Activated T-cell treated with anti-CD3 and anti-CD28 coated beads, Interleukin-2, amount 50 U/mL, for 48 hours (primary cell): Measurements from ENCODE around the gene IFNLR1.

Experiments used
- DNase-seq, 2 experiments: peaks; one replicate each; pipeline ENCODE4 v3.0.0-alpha.2; 2020

The IFNLR1 gene

DNA sequence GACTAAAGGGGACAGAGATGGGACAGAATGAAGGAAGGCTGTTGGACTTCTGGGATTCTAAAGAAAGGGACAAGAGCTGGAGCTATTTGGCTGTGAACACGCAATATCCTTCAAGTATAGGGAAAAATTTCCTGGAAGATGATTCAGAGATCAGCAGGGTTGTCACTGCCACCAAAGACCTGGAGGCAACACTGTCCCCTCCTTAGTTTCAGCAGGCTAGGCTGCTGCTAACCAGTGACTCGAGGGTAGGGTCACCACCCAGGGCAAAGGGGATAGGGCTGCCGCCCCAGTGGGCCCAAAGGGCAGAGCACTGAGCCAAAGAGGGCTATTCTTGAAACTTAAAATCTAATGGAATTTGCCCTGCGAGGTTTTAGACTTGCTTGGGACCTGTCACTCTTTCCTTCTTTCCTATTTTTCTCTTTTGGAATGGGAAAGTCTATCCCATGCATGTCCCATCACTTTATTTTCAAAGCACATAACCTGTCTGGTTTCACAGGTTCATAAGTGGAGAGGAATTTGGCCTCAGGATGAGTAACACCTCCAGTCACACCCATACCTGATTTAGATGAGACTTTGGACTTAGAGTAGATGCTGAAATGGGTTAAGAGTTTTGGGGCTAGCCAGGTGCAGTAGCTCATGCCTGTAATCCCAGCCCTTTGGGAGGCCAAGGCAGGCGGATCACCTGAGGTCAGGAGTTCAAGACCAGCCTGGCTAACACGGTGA is 11.9 kb downstream of the IFNLR1 start:
- no peak for DNase-seq

DNA sequence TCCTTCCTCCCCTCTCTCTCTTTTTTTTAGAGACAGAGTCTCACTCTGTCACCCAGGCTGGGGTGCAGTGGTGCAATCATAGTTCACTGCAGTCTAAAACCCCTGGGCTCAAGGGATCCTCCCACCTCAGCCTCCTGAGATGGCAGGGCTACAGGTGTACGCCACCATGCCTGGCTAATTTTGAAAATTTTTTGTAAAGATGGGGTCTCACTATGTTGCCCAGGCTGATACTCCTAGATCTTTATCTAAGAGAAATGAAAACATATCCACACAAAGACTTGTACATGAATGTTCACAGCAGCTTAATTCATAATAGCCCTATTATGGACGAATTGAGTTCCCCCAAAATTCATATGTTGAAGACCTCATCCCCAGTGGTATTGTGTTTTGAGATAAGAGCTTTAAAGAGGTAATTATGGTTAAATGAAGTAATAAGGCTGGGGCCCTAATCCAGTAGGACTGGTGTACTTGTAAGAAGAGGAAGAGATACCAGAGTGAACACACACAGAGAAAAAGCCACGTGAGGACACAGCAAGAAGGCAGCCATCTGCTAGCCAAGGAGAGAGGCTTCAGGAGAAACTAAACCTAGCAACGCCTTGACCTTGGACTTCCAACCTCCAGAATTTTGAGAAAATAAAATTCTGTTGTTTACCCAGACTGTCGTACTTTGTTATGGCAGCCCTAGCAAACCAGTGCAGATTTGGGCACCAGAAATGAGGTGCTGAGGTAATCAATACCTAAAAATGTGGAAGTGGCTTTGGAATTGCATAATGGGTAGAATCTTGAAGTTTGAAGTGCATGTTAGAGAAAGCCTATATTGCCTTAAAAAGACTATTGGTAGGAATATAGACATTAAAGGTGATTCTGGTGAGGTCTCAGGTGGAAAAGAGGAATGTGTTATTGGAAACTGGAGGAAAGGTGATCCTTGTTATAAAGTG is 13.2 kb downstream of the IFNLR1 start:
- no peak for DNase-seq

DNA sequence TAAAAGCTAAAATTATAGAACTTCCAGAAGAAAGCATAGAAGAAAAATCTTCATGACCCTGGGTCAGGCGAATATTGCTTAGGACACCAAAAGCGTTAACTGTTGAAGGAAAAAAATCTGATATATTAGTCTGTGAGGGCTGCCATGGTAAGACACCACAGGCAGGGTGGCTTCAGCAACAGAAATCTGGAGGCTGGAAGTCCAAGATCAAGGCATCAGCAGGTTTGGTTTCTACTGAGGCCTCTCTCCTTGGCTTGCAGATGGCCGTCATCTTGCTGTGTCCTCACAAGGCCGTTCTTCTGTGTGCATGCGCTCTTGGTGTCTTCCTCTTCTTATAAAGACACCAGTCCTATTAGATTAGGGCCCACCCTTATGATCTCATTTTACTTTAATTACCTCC is 14.5 kb downstream of the IFNLR1 start:
- DNase-seq = no peak

DNA sequence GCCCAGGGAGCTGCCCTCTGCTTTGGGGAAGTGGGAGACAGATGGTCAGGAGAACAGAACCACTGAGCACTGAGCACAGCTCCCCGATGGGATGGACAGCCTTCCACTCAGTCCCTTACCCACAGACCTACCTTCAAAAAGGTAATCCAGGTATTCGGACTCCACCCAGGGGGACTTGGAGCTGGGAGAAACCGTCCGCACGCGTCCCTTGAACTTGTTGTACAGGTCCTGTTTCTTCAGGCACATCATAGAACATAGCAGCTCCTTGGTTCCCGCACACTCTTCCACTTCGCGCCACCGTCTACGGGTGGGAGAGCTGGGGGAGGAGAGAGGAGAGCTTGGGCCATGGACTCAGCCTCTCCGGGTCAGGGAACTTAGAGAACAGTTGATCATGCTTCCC is 17.8 kb downstream of the IFNLR1 start:
- DNase-seq = no peak

DNA sequence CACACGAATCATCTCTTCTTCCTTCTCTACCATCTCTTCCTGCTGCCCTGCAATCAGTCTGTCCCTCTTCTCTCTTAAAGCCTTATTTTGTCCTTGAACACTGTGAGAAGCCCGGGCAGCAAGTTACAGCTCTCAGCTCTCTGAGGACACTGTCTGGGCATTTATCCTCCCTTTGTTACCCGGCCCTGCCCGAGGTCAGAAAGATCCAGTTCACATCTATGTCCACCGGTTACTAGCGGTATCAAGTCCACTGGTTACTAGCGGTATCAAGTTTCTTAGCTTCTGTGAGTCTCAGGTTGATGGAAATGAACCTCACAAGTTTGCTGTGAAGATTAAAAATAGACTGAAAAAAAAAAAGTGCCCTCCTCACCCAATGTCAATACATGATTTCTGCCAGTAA is 18.8 kb downstream of the IFNLR1 start:
- DNase-seq = no peak

DNA sequence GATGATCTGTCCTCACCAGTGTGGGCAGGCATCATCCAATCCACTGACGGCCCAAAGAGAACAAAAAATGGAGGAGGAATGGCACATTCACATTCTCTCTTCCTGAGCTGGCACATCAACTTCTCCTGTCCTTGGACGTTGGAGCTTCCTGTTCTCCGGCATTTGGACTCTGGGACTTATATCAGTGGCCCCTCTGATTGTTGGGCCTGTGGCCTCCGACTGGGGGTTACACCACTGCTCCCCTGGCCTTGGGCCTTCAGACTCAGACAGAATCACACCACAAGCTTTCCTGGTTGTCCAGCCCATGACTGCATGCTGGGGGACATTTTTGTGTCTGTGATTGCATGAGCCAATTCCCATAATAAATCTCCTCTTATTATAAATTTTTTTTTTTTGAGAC is 20.1 kb downstream of the IFNLR1 start:
- DNase-seq = no peak

DNA sequence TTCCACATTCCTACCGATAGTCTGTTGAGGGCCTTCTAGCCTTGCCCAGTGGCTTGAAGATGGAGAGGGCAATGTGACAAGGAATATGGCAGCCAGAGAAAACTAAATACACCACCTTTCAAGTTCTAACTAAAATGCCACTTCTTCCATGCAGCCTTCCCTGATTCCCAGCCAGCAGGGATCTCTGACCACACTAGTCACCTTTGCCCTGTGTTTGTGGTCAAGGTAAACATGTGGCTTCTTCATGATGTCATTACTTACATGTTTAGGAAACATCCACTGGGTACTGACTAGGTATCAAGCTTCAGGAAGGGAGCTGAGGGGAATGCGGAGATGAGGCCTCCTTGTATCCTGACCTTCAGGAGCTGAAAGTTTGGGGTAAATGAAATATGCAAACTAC is 21.6 kb downstream of the IFNLR1 start:
- DNase-seq = no peak

DNA sequence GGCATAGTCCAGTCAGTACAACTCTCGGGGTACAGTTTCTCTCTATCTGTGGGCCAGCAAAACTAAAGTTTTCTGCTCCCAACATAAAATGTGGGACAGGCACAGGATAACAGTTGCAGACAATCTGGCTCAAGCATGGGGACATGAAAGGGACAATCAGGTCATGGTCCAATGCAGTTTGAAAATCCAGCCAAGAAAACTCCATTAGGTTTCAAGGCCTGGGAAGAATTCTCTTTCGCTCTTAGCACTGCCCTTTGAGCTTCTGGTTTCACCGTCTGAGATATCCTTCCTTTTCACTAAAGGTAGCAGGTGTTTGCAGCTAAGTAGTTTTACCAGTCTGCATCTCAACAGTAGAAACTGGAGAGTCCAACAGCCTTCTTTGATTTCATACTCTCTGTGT is 23.1 kb downstream of the IFNLR1 start:
- no peak for DNase-seq

DNA sequence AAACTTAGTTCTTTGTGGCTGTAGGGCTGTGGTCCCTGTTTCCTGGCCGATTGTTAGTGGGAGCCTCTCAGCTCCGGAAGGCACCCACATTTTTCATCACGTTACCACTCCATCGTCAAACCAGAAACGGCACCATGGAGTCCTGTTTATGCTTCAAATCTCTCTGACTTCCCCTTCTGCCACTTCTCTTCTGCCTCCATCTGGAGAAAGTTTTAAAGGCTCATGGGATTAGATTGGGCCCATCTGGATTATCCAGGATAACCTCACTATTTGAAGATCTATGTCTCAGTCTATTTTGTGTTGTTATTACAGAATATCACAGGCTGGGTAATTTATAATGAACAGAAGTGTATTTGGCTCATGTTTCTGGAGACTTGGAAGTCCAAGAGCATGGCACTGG is 24.9 kb downstream of the IFNLR1 start:
- no peak for DNase-seq

DNA sequence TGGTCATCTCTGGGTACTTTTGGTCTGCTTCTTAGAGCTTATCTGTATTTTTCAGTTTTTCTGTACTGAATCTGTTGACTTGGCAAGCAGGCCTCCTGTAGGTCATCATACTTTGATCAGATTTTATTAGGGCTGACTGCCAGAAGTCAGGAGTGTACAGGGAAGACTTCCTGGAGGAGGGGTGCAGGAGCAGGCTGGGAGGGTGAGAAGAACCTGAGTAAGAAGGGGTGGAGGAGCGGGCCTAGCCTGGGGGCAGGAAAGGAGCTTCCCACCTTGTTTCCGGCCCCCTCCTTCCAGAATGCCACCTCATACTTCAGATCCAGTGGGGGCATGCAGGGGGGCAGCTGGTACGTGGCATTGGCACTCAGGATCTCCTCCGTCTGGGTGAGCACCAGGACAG is 25.8 kb downstream of the IFNLR1 start:
- no peak for DNase-seq

DNA sequence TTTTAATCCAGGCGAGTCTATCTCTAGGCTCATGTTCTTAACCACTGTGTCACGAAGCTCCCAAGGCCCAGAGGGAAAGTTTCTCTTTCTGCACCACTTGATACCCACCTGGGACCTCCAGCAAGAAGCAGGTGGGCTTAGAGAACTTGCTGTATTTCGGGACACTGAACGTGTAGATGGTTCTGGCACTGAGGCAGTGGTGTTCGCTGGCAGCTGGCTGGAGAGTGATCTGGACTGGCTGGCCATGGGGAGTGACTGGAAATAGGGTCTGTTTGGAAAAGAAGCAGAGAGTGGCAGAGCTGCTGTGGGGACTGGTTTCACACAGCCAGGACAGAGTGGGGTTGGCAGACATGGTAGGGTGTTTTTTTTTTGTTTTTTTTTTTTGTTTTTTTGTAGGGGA is 27.7 kb downstream of the IFNLR1 start:
- no peak for DNase-seq

DNA sequence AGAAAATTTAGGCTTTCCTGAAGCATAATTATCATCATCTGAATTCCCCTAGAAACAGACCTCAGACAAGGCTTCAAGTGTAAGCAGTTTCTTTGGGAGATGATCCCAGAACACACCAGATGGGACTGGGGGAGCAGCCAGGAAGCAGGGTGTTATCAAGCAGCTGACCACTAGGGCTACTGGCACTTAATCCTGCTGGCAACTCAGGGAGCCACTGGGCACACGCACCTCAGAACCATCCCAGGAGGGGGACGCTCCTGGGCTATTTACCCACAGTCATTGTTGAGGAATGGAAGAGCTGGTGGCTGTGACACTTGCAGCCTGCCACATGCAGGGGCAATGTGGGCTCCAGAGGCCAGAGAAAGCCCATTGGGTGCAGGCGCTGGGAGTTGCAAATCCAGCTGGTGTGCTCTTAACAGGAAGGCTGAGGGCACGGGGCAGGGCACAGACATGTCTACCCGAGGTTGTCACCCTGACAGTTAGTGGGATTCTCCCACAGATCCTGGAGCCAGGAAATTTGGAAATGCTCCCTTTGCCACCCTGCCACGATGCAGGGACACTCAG is 29.1 kb downstream of the IFNLR1 start:
- DNase-seq = no peak

DNA sequence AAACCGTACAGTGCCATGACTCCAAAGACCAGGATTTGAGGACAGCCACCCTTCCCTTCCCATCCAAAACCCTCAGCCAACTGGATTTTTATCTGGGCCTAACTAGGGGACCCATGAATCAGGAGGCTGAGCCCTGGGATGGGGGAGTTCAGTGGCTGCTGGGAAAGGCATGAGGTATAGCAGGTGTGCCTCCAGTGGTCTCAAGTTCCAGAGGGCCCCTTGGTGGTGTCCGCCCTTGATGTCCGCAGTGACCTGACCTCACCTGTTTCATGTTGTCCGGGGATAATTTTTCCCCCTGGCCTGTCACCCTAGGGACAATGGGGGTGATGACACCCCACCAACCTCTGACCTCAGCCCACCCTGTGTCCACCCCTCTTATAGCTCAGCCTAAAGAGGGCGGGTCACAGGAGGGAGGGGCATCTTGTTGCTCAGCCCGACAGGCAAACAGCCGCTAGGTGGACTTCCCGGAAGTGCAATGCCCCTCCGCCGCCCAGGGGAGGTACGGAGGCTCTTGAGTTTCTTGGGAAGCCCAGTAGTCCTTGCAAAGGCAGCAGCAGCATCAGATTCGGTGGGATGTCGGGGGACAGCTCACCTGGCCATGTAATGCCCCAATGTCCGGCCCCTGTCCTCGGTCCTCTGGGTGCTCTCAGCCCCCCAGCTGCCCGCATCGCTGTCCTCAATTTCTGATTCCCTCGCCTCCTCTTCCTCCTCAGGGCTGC is 30.4 kb downstream of the IFNLR1 start:
- no peak for DNase-seq

DNA sequence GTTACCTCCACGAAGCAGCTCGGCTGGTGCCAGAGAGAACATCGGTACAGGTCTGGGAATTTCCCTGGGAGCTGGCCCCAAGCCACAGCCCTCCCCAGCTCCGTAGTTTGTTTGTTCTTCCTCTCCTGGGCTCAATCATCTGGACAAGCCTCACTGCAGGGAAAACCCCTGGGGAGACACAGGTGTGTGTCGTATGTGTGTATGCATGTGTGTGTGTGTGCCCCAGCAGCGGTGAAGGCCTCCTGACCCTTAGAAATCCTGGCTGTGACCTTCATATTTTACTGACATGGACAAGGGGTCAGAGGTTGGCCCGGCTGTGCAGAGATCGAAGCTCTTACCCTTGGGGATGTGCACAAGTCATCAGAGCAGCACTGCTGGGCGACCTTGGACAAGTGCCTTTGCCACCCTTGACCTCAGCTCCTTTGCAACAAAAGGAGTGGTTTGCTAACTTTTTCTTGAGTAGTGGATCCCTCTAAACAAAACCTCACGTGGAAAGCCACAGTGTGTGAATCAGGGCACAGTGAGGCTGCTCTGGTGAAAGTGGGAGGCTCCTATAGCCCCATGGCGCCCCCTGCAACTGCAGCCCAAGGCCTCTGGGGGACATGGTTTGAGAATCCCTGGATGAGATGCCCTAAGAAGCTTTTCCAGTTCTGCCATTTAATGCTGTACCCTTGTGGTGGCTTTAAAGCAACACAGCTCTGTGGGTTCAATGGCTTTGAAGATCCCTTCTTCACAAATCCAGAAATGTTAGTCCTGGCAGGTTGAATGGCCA is 31.9 kb downstream of the IFNLR1 start:
- DNase-seq = no peak

DNA sequence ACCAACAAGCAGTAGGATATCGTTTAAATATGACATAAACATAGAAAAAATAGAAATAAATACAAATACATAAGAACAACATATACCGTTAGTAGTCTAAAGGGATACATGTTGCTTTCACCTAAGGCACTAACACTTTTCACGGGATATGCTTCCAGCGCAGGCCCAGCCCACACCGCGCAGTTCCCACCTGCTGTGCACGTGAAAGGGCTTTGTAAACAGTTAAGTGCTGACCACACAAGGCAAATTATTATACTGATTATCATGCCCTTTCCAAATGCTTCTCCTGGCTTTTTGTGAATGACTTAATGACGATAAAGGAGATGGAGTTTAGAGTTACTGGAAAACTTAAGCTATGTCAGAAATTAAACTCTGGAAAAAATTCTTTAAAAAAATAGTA is 32.9 kb downstream of the IFNLR1 start:
- DNase-seq = no peak

DNA sequence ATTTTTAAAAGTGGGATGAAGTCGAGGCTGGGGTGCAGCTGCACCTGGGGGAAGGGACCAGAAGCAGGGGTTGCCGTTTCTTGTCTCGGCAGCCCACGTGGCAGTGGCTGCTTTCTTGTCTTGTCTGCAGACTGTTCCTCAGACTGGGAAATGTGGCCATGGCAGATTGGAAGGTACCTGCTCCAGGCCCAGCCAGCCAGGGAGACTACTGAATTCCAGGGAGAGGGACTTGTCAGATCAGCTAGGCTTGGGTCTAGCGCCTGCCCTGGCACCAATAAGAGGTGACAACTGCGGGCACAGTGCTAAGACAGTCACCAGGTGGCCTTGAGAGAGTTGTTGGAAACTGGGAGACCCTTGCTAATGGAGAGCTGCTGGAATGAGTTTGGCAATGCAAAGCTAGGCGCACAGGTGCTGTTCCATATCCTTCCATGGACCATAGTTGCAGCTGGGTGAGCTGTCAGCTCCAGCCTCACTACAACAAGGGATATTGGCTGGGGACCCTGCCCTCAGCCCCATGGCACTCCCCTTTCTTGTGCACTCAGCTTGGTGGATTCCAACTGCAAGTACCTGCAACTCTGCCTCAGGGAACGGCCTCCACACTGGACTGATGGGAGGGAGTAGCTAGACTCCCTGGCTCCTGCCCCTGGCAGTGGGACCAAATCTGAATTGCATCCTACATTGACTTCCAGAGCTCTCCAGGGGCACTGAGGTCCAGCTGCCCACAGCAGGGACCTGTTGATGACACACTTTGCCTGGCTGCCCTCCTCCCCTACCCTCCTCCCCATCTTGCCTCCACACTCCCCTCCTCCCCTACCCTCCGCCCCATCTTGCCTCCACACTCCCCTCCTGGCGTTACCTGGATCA is 34.2 kb downstream of the IFNLR1 start:
- no peak for DNase-seq

DNA sequence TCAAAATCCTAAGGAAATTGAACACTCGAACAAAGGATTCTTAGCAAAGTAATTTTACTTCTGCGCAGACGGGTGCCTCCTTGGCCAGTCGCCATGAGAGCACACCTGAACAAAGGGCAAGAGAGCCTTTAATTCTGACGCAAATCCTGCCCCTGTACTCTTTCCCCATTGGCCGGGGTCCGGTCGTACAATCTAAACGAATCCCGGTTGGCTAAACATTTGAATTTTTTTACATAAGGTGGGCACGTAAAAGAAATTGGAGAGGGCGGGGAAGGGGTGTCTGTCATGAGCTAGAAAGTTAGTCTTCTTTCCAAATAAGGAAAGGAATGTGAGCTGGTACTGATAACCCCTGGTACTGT is 35.9 kb downstream of the IFNLR1 start:
- DNase-seq = no peak

DNA sequence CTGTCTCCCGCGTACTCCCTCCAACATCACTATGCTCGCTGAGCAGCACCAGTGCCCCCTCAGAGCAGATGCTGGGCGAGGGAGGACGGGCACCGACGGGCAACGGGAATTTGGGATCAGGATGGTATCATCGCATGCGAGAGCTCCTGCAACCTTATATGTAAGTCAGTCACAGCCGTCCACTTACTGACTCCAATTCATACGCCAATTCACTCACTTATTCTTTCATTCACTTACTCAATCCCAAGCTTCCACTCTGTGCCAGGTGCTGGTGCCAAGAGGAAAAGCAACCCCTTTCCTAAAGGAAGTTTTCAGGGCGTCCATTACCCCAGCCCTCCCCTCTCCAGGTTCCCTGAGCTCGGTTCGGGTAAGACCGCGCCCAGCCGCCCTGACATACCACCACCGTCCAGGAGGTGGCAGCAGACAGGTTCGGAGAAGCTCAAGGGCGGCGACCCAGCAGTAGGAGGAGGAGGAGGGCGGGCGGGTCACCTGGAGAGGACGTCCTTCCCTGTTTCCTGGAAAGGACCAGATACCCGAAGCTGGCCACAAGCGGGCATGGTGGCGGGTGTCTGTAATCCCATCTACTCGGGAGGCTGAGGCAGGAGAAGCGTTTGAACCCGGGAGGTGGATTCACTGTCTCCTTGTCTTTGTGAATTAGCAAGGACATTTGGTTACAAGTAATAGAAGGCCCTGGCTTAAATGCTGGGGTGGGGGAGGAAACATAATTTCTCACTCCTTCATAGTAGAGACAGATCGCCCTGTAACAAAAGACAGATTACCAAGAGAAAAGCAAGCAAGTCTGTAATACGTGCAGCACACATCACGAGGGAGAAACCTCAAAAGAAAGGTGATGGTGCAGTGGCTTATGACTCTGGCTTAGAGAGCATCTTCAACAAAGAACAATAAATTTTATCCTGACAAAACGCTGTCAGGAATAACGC is 36.6 kb downstream of the IFNLR1 start:
- DNase-seq = peak; percentile 95 to 97

DNA sequence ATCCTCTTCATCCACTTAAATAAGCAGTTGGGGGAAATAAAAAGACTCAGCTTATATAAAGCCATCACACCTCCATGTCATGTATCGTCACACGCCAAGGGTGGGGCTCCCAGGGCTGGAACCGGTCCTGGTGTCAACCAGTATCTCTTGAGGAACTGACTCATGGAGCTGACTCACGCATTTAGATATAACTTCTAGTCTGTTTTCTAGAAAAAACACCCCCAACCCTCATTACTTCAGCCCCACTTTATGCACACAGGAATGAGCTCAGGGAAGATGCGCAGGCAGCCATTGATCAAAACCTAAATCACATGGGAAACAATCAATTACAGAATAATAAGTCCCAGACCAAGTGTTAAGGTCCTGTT is 37.2 kb downstream of the IFNLR1 start:
- DNase-seq = peak; percentile 71

DNA sequence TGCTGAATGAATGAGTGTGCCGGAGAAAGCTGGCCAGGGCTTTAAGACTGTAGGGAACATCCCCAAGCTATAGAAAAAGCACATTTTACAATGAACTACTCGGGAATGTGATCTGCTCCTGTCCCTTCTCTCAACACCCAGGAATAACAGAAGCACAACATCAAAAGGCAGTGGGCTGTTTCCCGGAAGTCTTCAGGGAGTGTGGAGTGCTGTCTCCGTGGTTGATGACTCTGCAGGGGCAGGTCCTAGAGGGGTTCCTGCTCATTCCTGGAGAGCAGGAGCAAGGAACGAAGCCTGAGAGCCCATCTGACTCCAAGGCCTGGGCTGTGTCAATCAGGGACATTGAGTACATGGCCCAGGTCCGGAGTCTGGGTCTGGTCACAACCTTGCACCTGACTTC is 39.3 kb downstream of the IFNLR1 start:
- DNase-seq = no peak

DNA sequence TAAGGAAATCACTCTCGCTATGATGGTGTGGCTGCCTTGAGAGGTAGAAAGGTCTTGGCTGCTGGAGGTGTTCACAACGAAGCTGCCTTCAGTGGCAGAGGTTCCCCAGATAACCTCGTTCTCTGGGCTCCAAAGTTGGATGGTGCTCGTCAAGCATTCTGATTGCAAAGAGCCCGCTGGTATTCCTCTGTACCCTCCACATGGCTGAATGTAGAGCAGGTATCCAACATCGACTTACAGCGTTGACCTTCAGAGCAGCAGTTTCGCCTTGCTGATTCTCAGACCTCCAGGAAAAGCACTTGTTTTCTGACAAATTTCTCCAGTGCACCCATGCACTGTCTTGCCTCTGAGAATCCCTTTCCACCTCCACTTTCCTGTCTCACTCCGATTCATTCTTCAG is 39.9 kb downstream of the IFNLR1 start:
- DNase-seq = no peak
